SW480 (cell line): ENCODE data around the gene DOK7.

Experiments
- DNase-seq: peaks from one replicate; pipeline ENCODE4 v3.0.0-alpha.2; 2016; ENCODE audit warnings: low spot score

The DOK7 gene

GRCh38 chr4:3463556-3464348 lies 646 bp downstream of the DOK7 start:
- no peak for DNase-seq

GRCh38 chr4:3464349-3464905 lies 1.3 kb downstream of the DOK7 start:
- DNase-seq: no peak

GRCh38 chr4:3464911-3465697 lies 2.0 kb downstream of the DOK7 start:
- no peak for DNase-seq

- DNase-seq: no peak
Observed at GRCh38 chr4:3465698-3466671, 2.9 kb downstream of the DOK7 start.

GRCh38 chr4:3466691-3467600 lies 3.8 kb downstream of the DOK7 start:
- DNase-seq: no peak

- no peak for DNase-seq
Observed at GRCh38 chr4:3467601-3468031, 4.5 kb downstream of the DOK7 start.

- no peak for DNase-seq
Observed at GRCh38 chr4:3468154-3468553, 5.0 kb downstream of the DOK7 start.

- DNase-seq: no peak
Observed at GRCh38 chr4:3468804-3469203, 5.7 kb downstream of the DOK7 start.

- DNase-seq: no peak
Observed at GRCh38 chr4:3469386-3470243, 6.5 kb downstream of the DOK7 start.

- no peak for DNase-seq
Observed at GRCh38 chr4:3470244-3471097, 7.4 kb downstream of the DOK7 start.

GRCh38 chr4:3471098-3471760 lies 8.1 kb downstream of the DOK7 start:
- DNase-seq: no peak

GRCh38 chr4:3471886-3472285 lies 8.8 kb downstream of the DOK7 start:
- no peak for DNase-seq

GRCh38 chr4:3472411-3473141 lies 9.5 kb downstream of the DOK7 start:
- no peak for DNase-seq

GRCh38 chr4:3473181-3473950 lies 10.3 kb downstream of the DOK7 start:
- no peak for DNase-seq

- DNase-seq: no peak
Observed at GRCh38 chr4:3473996-3474765, 11.1 kb downstream of the DOK7 start.
